ENCODE measurements around the gene TCHP.
"Not testable (repeated sequence)": the region's sequence is repeated elsewhere in the genome, so short reads cannot be mapped to it uniquely, and the experiment has no call there.

The TCHP gene

GRCh38 chr12:109880043-109880931 lies 19.8 kb upstream of the TCHP start, which contains the start of gene GLTP:
GLTP (minus strand) TSS chr12:109880541; CDS start chr12:109880374, 167 bp downstream.
- DNase-seq, result peak; percentile 90

GRCh38 chr12:109880938-109881337 lies 19.1 kb upstream of the TCHP start:
- no peak for DNase-seq

- DNase-seq, result no peak
These were observed 18.3 kb upstream of the TCHP start for GRCh38 chr12:109881752-109882151.

- no peak for DNase-seq
These were observed 16.6 kb upstream of the TCHP start for GRCh38 chr12:109883461-109883860.

GRCh38 chr12:109885616-109886015 lies 14.5 kb upstream of the TCHP start:
- no peak for DNase-seq

- DNase-seq, result peak; percentile 42
These were observed 11.7 kb upstream of the TCHP start for GRCh38 chr12:109888179-109889020.

- DNase-seq, result no peak
These were observed 9.4 kb upstream of the TCHP start for GRCh38 chr12:109890620-109891170.

GRCh38 chr12:109891731-109892130 lies 8.3 kb upstream of the TCHP start:
- not testable (repeated sequence) for DNase-seq

- no peak for DNase-seq
These were observed 7.8 kb upstream of the TCHP start for GRCh38 chr12:109892165-109892715.

GRCh38 chr12:109892748-109893147 lies 7.3 kb upstream of the TCHP start:
- DNase-seq, result no peak

GRCh38 chr12:109893261-109893995 lies 6.6 kb upstream of the TCHP start:
- no peak for DNase-seq

GRCh38 chr12:109894939-109895338 lies 5.1 kb upstream of the TCHP start:
- DNase-seq, result no peak

GRCh38 chr12:109896188-109896587 lies 3.9 kb upstream of the TCHP start:
- DNase-seq, result no peak

- no peak for DNase-seq
These were observed 3.0 kb upstream of the TCHP start for GRCh38 chr12:109897029-109897428.

- DNase-seq, result not testable (repeated sequence)
These were observed 729 bp upstream of the TCHP start for GRCh38 chr12:109899345-109899744.

- no peak for DNase-seq
These were observed 892 bp downstream of the TCHP start for GRCh38 chr12:109900752-109901580.

GRCh38 chr12:109902891-109903418 lies 2.9 kb downstream of the TCHP start:
- no peak for DNase-seq

- no peak for DNase-seq
These were observed 5.2 kb downstream of the TCHP start for GRCh38 chr12:109905301-109905700.

GRCh38 chr12:109910254-109910968 lies 10.3 kb downstream of the TCHP start:
- no peak for DNase-seq

GRCh38 chr12:109910969-109911348 lies 10.9 kb downstream of the TCHP start:
- peak; percentile 66 for DNase-seq

All from activated CD4-positive, alpha-beta T cell treated with anti-CD3 and anti-CD28 coated beads for 48 hours (primary cell).